ENCODE results near the gene MAF. TPM values are rescaled to one million over a fixed set of nuclear protein-coding genes. Genes with fewer than 3 reads are reported as not detected.

MAF gene
- total RNA-seq, 1 experiment from 2014 or later = 4.9 TPM

DNA sequence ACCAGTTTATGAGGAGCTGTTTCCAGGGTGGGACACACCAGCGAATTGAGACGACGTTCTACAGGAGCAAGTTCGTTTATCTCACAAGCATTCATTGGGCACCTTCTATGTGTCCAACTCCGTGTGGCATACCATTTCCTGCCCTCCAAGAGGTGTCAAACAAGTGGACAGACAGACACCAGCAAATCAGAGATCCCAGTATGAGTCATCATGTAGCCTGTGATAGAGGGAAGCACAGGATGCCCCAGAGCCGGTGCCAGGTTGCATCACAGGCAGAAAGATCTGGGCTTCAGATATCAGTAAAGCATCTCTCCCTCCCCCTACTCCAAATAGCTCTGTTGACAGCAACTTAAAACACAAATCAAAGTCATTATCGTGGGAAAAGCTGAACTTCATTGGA is 31.8 kb upstream of the MAF start:
- H4K5ac ChIP-seq (ENCODE audit: insufficient read length, low read depth, low read length) = no peak overlapping the region
- Mint-ChIP-seq H3K27me3 (ENCODE audit: low read depth) (no peaks in the 10 kb centered on the region), H3K9me3 (no peaks in the 10 kb centered on the region; a peak in 2 of 5 replicates), H3K4me3 (no peak overlapping the region), H3K36me3 (ENCODE audit: insufficient read depth in 1 of 3, low read depth in 3 of 3) (no peaks in the 10 kb centered on the region), H3K4me1 (peaks cover 0 to 6% of the 10 kb centered on the region in 2 experiments; a peak in 2 of 4 replicates), H3K27ac (no peak overlapping the region)
- H2BK5ac ChIP-seq (ENCODE audit: insufficient read length, low read length) = no peak overlapping the region
- no peak overlapping the region for H2BK15ac ChIP-seq (ENCODE audit: low read depth, low read length)
- H2AK5ac ChIP-seq (ENCODE audit: insufficient read length, low read length) = no peak overlapping the region
- H3K4me1 ChIP-seq (ENCODE audit: insufficient read depth, low read length) = no peaks in the 10 kb centered on the region
- H3K27ac ChIP-seq (ENCODE audit: insufficient read length, low read depth, low read length) = no peak overlapping the region
- H3K4ac ChIP-seq (ENCODE audit: low read depth, low read length) = no peak overlapping the region
- no peak overlapping the region for H3K23ac ChIP-seq (ENCODE audit: insufficient read length, low read depth, low read length)
- H3K14ac ChIP-seq (ENCODE audit: insufficient read depth, low read length) = no peak overlapping the region
- no peak overlapping the region for H3K56ac ChIP-seq (ENCODE audit: insufficient read length, low read depth, low read length)
- no peak overlapping the region for H4K91ac ChIP-seq (ENCODE audit: insufficient read length, low read depth, low read length)
- no peak overlapping the region for H2BK120ac ChIP-seq (ENCODE audit: low read depth, low read length, poor library complexity, severe bottlenecking)
- H2AFZ ChIP-seq (ENCODE audit: low read length) = no peak overlapping the region
- no peak overlapping the region for H3K9ac ChIP-seq (ENCODE audit: extremely low read depth, insufficient read length, low read length)
- no peaks in the 10 kb centered on the region for H3K9me3 ChIP-seq (ENCODE audit: control insufficient read depth, low read depth, low read length)
- TF ChIP-seq, protein P1, sequence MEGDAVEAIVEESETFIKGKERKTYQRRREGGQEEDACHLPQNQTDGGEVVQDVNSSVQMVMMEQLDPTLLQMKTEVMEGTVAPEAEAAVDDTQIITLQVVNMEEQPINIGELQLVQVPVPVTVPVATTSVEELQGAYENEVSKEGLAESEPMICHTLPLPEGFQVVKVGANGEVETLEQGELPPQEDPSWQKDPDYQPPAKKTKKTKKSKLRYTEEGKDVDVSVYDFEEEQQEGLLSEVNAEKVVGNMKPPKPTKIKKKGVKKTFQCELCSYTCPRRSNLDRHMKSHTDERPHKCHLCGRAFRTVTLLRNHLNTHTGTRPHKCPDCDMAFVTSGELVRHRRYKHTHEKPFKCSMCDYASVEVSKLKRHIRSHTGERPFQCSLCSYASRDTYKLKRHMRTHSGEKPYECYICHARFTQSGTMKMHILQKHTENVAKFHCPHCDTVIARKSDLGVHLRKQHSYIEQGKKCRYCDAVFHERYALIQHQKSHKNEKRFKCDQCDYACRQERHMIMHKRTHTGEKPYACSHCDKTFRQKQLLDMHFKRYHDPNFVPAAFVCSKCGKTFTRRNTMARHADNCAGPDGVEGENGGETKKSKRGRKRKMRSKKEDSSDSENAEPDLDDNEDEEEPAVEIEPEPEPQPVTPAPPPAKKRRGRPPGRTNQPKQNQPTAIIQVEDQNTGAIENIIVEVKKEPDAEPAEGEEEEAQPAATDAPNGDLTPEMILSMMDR (conservative IDR thresholded peaks at IDR 0.05) = no peak
- no CpG with 5 or more reads among the region's 7 CpGs for WGBS (ENCODE audit: extremely low coverage, insufficient read length, low lambda C conversion rate)
- no peaks in the 10 kb centered on the region for H3K79me2 ChIP-seq (ENCODE audit: insufficient read depth, low read length)
- no peaks in the 10 kb centered on the region for H3K27me3 ChIP-seq (ENCODE audit: insufficient read depth, low read length)
- no peak overlapping the region for H2BK12ac ChIP-seq (ENCODE audit: insufficient read length, low read depth, low read length)
- no peak overlapping the region for H3T11ph ChIP-seq (ENCODE audit: low read length)
- DNase-seq = no peak
- no peak overlapping the region for H3K4me2 ChIP-seq (ENCODE audit: insufficient read depth, insufficient read length, low read length)
- no peaks in the 10 kb centered on the region for H3K23me2 ChIP-seq (ENCODE audit: insufficient read length, low read depth, low read length, poor library complexity, severe bottlenecking)
- H4K20me1 ChIP-seq (ENCODE audit: control insufficient read depth, insufficient read depth, insufficient read length) = no peaks in the 10 kb centered on the region
- no peak overlapping the region for H3K18ac ChIP-seq (ENCODE audit: insufficient read length, low read depth, low read length)
- H4K8ac ChIP-seq (replicated peaks; ENCODE audit: insufficient read length, low read depth, low read length) = no peak overlapping the region
- no peaks in the 10 kb centered on the region for H3K79me1 ChIP-seq (ENCODE audit: insufficient read depth, low read depth, low read length, poor library complexity, severe bottlenecking)
- no peak overlapping the region for H2BK20ac ChIP-seq (ENCODE audit: low read depth, low read length, poor library complexity, severe bottlenecking)
